Esophagus squamous epithelium (tissue), 4 donors: ENCODE data around the gene SCAPER.

Source experiments
- POLR2A ChIP-seq, 4 donors: fragments of 450-650 bp; IDR thresholded peaks; one replicate each; pipeline ENCODE4 v1.6.1; 2017; ENCODE audit warnings: antibody characterized with exemption in 4 of 4, mild to moderate bottlenecking in 4 of 4, moderate library complexity in 3 of 4
- TF ChIP-seq, protein P1 (sequence below), 6 experiments: fragments of 450-650 bp in 4 of 6; fragments of 200-600 bp in 2 of 6; sonication (generic) in 2 of 6; IDR thresholded peaks; one replicate each; pipeline ENCODE4 v1.5.1; 2016 to 2019; ENCODE audit warnings: antibody characterized with exemption in 6 of 6, mild to moderate bottlenecking in 4 of 6, moderate library complexity in 4 of 6

DNA sequence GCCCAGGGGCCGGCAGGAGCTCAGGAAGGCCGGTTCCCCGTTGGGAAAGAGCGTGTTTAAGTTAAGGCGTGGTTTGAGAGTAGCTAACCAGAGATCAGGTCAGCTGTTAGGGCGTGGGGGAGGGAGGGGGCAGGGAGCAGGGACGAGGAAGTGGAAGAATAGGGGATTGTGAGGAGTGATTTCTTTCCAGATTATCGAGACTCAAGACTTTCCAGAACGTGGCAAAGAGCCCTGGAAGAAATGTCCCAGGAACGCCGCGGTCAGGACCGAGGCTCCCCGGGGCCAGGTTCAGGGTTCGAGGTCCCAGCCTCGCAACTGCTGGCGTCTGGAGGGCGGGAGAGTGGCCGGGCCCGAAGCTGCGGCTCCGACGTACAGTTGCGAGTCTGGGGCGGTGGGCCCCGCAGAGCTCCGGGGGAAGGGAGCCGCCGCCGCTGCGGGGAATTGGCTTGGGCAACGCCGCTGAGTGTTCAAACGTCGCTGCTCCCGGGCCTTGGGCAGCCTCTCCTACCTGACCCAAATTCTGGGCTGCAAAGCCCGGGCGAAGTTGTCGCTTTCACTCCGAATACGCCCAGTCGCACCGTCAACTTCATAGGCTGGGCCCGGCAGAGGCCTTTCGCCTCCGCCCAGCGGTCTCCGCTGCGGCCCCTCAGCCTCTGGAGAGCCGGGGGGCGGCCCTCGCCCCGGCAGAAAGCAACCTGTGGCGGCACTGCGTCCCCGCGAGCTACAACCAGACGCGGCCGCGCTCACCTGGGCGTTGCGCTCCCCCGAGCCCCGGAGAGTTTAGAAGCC is 559.1 kb downstream of the SCAPER start:
- TF ChIP-seq, protein P1, sequence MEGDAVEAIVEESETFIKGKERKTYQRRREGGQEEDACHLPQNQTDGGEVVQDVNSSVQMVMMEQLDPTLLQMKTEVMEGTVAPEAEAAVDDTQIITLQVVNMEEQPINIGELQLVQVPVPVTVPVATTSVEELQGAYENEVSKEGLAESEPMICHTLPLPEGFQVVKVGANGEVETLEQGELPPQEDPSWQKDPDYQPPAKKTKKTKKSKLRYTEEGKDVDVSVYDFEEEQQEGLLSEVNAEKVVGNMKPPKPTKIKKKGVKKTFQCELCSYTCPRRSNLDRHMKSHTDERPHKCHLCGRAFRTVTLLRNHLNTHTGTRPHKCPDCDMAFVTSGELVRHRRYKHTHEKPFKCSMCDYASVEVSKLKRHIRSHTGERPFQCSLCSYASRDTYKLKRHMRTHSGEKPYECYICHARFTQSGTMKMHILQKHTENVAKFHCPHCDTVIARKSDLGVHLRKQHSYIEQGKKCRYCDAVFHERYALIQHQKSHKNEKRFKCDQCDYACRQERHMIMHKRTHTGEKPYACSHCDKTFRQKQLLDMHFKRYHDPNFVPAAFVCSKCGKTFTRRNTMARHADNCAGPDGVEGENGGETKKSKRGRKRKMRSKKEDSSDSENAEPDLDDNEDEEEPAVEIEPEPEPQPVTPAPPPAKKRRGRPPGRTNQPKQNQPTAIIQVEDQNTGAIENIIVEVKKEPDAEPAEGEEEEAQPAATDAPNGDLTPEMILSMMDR (IDR thresholded peaks at IDR 0.05), result no peak
- TF ChIP-seq POLR2A (IDR thresholded peaks at IDR 0.05), result no peak
